ENCODE measurements around the gene ITGA3. TPM values are rescaled to one million over a fixed set of nuclear protein-coding genes. Genes with fewer than 3 reads are reported as not detected.

ITGA3 gene
- total and polyA plus RNA-seq, 7 donors: 15.6 to 85.1 (median 38.4) TPM

DNA sequence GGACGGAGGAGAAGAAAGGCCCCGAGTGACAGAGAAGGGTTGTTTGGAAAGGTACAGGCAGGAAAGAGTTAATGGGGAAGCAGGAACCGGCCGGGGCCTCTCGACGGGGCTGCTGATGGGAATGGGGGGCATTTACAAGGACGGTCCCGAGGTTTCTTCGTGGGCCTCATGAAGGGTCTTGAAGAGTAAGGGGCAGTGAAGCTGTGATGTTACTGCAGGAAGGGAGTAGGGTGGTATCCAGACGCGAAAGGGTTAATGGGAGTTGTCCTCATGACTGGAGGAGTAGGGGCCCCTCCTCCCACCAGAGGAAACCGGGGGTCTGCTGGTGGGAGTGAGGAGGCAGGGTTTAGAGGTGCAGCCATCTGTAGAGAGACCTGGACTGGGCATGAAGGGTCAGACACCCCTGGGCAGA lies 39.7 kb downstream of the ITGA3 start:
- H3K4me1 ChIP-seq: peaks cover 0 to 45% (median 33%) of the 10 kb centered on the region in 4 donors
- DNase-seq: no peak
- H3K9me3 ChIP-seq: no peaks in the 10 kb centered on the region
- 1% methylated on average over 12 of the region's 12 CpGs for WGBS, 2 donors
- no peak for TF ChIP-seq POLR2AphosphoS5 (IDR thresholded peaks at IDR 0.05)
- TF ChIP-seq, protein P1, sequence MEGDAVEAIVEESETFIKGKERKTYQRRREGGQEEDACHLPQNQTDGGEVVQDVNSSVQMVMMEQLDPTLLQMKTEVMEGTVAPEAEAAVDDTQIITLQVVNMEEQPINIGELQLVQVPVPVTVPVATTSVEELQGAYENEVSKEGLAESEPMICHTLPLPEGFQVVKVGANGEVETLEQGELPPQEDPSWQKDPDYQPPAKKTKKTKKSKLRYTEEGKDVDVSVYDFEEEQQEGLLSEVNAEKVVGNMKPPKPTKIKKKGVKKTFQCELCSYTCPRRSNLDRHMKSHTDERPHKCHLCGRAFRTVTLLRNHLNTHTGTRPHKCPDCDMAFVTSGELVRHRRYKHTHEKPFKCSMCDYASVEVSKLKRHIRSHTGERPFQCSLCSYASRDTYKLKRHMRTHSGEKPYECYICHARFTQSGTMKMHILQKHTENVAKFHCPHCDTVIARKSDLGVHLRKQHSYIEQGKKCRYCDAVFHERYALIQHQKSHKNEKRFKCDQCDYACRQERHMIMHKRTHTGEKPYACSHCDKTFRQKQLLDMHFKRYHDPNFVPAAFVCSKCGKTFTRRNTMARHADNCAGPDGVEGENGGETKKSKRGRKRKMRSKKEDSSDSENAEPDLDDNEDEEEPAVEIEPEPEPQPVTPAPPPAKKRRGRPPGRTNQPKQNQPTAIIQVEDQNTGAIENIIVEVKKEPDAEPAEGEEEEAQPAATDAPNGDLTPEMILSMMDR (IDR thresholded peaks at IDR 0.05): no peak
- intact Hi-C loops (cut with DNase I): loop anchor here (2.0 kb wide), 1 partner anchor 201 kb away; no protein-coding TSS in a partner anchor
- peak overlapping the region; percentile 91 to 97 (median 94) for H3K4me3 ChIP-seq
- peak overlapping the region; percentile 91 to 96 (median 92) for H3K27ac ChIP-seq
- peaks cover 10 to 25% (median 19%) of the 10 kb centered on the region in 4 donors for H3K36me3 ChIP-seq
- H3K27me3 ChIP-seq: no peaks in the 10 kb centered on the region

DNA sequence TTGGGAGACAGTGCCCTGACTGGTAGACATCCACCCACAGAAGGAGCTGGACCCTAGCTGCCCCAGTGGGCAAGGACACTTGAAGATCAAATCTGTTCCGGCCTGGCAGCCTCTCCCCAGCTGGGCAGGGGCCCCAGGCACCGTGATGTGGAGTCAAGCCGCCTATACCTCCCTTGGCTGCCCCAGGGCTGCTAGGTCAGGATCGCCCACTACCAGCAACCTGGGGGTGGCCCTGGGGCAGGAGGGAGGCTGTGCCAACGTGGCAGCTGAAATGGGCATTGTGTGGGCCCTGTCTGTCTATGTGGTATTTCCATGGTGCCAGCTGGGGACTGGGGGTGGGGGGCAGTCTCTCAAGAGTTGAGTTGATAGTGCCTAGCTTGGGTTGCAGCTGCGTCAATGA lies 40.2 kb downstream of the ITGA3 start:
- no peaks in the 10 kb centered on the region for H3K27me3 ChIP-seq
- H3K4me3 ChIP-seq: peak overlapping the region; percentile 91 to 97 (median 94)
- peaks cover 0 to 49% (median 37%) of the 10 kb centered on the region in 4 donors for H3K4me1 ChIP-seq
- no peaks in the 10 kb centered on the region for H3K9me3 ChIP-seq
- peak overlapping the region; percentile 91 to 96 (median 92) for H3K27ac ChIP-seq
- intact Hi-C loops (cut with DNase I): no loop called here
- no peak for DNase-seq
- peaks cover 10 to 25% (median 19%) of the 10 kb centered on the region in 4 donors for H3K36me3 ChIP-seq
- WGBS, 2 donors: 10 to 31% methylated on average over 6 of the region's 6 CpGs
- TF ChIP-seq, protein P1 (IDR thresholded peaks at IDR 0.05): no peak
- TF ChIP-seq EP300 (IDR thresholded peaks at IDR 0.05) (no peak), POLR2A (IDR thresholded peaks at IDR 0.05) (no peak), POLR2AphosphoS5 (IDR thresholded peaks at IDR 0.05) (no peak)

DNA sequence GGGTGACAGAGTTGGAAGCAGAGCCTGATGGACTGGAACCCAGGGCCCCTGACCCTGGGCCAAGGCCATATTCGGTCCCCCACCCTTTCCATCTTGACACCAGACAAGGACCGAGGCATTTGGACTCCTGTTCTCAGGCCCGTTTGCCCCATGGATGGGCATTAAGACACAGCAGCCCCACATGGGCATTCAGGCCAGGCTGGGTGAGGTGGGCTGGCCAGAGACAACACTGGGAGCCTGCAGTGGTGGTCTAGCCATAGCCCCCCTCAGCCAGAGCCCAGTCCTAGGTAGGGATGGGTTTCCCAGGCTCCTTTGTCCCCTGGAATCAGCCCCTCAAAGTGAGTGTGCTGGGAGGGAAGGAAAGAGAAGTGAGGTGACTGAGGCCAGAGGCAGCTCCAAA lies 40.8 kb downstream of the ITGA3 start:
- Histone ChIP-seq H3K4me3 (peak overlapping the region; percentile 91 to 97 (median 94)), H3K27me3 (no peaks in the 10 kb centered on the region), H3K4me1 (peaks cover 0 to 56% (median 44%) of the 10 kb centered on the region in 4 donors), H3K27ac (peak overlapping the region; percentile 91 to 96 (median 92)), H3K9me3 (no peaks in the 10 kb centered on the region), H3K36me3 (peaks cover 10 to 25% (median 19%) of the 10 kb centered on the region in 4 donors)
- TF ChIP-seq, protein P1 (IDR thresholded peaks at IDR 0.05): no peak
- TF ChIP-seq POLR2AphosphoS5 (IDR thresholded peaks at IDR 0.05) (no peak), POLR2A (IDR thresholded peaks at IDR 0.05) (no peak), EP300 (IDR thresholded peaks at IDR 0.05) (no peak)
- DNase-seq: no peak
- WGBS, 2 donors: 72 to 84% methylated on average over 3 of the region's 3 CpGs
- intact Hi-C loops (cut with DNase I): no loop called here

- intact Hi-C loops (cut with DNase I): no loop called here
- Histone ChIP-seq H3K9me3 (no peaks in the 10 kb centered on the region), H3K4me3 (no peak overlapping the region), H3K36me3 (peaks cover 10 to 25% (median 19%) of the 10 kb centered on the region in 4 donors), H3K27me3 (no peaks in the 10 kb centered on the region), H3K4me1 (peaks cover 0 to 63% (median 51%) of the 10 kb centered on the region in 4 donors), H3K27ac (peak overlapping the region in 2 of 4 donors; percentile 91)
- DNase-seq: no peak
- TF ChIP-seq EP300 (IDR thresholded peaks at IDR 0.05) (no peak), POLR2AphosphoS5 (IDR thresholded peaks at IDR 0.05) (no peak), POLR2A (IDR thresholded peaks at IDR 0.05) (no peak)
- TF ChIP-seq, protein P1 (IDR thresholded peaks at IDR 0.05): no peak
- WGBS, 2 donors: 73 to 84% methylated on average over 7 of the region's 7 CpGs
These were observed 41.5 kb downstream of the ITGA3 start for GRCh38 chr17:50097455-50097854.

GRCh38 chr17:50097926-50098325 lies 42.0 kb downstream of the ITGA3 start:
- Histone ChIP-seq H3K27me3 (no peaks in the 10 kb centered on the region), H3K9me3 (no peaks in the 10 kb centered on the region), H3K4me3 (no peak overlapping the region), H3K4me1 (peaks cover 0 to 68% (median 56%) of the 10 kb centered on the region in 4 donors), H3K36me3 (peaks cover 10 to 25% (median 19%) of the 10 kb centered on the region in 4 donors), H3K27ac (peak overlapping the region in 2 of 4 donors; percentile 3 to 91)
- intact Hi-C loops (cut with DNase I): no loop called here
- DNase-seq: no peak
- WGBS, 2 donors: 44 to 80% methylated on average over 4 of the region's 4 CpGs
- TF ChIP-seq POLR2A (IDR thresholded peaks at IDR 0.05): no peak
- TF ChIP-seq, protein P1 (IDR thresholded peaks at IDR 0.05): no peak
- TF ChIP-seq POLR2AphosphoS5 (IDR thresholded peaks at IDR 0.05): no peak
- no peak for TF ChIP-seq EP300 (IDR thresholded peaks at IDR 0.05)
